NK-92 (cell line): ENCODE data around the gene DHRS9.

Source experiments
- DNase-seq: peaks from one replicate; lab custom pipeline; 2025; ENCODE audit not compliant: unreplicated experiment; lab: John Stamatoyannopoulos, UW

The DHRS9 gene

GRCh38 chr2:169093535-169093934, 24.2 kb downstream of the DHRS9 start:
- DNase-seq = no peak

GRCh38 chr2:169094676-169095075, 25.3 kb downstream of the DHRS9 start:
- DNase-seq = no peak

DNA sequence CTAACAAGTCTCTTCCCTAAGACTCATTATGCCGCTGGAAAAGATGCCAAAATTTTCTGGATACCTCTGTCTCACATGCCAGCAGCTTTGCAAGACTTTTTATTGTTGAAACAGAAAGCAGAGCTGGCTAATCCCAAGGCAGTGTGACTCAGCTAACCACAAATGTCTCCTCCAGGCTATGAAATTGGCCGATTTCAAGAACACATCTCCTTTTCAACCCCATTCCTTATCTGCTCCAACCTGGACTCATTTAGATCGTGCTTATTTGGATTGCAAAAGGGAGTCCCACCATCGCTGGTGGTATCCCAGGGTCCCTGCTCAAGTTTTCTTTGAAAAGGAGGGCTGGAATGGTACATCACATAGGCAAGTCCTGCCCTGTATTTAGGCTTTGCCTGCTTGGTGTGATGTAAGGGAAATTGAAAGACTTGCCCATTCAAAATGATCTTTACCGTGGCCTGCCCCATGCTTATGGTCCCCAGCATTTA, 26.3 kb downstream of the DHRS9 start:
- DNase-seq = no peak

DNA sequence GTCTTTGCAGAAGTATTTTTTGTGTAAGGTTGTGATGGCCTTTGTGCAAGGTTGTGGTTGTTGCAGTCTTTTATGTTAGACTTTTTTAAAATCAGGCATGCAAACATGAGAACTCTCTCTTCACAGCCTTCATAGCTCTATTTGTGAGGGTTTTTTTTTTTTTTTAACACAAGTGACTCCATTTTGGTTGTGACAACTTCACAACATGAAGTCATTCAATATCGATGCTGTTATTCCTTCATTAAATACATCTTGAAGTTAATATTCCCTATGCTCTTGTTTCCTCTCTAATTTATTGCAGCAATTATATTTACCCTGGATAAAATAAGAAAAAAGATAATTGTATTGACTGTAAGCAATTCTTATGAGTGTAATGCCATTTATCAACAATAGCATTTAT, 35.5 kb downstream of the DHRS9 start:
- DNase-seq = no peak

DNA sequence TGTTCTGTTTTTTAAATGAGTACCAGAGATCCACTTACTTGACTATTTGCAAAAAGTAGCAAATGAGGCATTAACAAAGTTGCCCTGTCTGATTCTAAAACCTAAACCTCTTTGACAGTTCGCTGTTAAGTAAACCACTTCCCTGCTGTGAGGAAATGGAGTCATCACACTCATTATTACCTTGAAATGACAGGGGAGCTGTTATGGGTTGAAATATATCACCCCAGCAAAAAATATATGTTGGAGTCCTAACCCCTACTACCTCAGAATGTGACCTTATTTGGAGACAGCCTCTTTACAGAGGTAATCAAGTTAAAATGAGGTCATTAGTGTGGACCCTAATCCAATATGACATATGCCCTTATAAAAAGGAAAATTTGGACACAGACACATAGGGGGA, 36.1 kb downstream of the DHRS9 start:
- no peak for DNase-seq

DNA sequence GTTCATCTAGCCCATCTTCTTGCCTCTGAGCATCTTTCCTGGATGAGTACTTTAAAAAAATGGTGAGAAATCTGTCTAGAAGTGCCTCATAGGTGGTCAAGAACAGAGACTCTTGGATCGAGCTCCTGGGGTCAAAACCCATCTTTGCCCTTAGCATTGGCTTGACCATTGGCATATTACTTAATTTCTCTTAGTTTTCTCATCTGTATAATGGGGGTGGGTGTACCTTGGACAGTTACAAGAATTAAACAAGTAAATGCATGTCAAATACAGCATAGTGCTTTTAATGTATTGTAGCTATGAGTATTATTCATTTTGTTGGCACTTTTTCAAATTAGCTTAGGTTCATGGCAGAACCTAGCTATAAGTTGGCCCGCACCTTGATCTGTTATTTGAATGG, 36.8 kb downstream of the DHRS9 start:
- DNase-seq = no peak

DNA sequence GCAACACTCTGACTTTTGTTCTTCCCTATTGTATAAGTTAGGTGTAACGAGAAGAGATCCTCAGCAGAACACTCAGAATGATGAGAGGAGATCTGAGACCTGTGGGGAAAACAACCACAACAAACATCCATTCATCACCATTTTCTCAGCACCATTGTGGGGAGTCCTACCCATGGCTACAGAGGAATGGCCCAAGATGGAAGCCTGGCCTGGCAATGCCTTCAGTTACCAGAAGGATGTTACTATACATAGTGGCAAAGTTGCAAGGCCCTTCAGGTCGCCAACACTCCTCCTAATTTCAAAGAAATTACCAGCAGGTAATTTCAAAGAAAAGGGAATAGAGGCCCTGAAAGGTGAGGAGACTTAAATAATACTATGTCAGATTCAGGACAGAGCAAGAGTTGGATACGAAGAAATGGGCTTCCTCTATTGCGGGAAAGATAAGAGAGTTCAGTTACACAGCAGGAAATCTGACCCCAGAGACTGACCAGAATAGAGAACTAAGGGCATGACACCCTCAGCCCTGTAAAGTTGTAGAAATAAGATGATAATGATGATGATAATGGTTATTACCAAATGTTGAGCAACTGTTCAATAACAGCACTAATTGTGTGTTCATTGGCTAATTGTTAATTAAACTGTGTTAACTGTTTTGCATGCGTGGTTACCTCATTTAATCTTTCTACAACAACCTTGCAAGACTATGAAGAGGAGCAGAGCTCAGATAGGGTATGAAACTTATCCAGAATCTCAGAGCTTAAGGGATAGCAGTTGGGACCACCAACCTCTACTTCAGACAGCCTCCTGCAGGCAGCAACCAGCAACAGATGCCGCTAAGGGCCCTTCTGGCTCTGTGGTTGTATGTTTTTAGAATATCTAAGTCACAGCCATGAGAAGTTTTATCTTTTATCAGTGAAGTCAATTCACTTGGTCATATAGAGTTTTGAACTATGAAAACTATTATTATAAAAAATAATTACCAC, 37.5 kb downstream of the DHRS9 start:
- no peak for DNase-seq

- DNase-seq = no peak
Measured at GRCh38 chr2:169107645-169108044, 38.3 kb downstream of the DHRS9 start.

DNA sequence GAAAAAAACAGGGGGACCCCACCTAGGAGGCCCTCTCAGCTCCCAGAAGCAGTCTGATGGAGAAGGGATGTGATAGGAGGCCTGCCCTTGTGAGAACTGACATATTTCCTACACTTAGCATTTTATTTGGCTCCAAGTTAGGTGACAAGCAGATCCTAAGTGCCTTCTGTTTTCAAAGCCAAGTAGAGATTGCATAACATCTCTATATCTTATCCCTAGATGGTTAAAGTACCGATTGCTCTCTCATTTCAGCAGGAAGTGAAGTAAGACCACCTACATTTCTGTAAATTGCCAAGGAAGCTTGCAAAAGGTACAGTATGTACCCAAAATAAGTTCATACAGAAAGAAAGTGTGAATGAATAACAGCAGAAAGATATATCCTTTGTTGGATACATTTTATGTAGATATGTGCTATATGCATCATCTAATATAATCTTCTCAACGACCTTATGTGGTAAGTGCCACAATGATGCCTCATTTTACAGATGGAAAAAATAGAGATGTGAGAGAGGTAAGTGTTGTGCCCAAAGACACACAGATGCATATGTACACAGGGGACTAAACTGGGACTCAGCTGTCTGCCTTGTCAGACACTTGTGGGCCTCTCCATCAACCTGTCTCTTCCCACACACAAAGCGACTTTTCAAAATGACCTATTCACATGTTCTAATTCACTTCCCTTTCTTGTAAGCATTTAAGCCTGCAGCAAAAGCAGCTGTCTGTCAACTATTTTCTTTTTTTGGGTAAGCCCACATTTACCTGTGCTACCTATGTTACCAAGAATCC, 38.9 kb downstream of the DHRS9 start:
- no peak for DNase-seq

- DNase-seq = peak; percentile 7
Measured at GRCh38 chr2:169109502-169110409, 40.4 kb downstream of the DHRS9 start.

DNA sequence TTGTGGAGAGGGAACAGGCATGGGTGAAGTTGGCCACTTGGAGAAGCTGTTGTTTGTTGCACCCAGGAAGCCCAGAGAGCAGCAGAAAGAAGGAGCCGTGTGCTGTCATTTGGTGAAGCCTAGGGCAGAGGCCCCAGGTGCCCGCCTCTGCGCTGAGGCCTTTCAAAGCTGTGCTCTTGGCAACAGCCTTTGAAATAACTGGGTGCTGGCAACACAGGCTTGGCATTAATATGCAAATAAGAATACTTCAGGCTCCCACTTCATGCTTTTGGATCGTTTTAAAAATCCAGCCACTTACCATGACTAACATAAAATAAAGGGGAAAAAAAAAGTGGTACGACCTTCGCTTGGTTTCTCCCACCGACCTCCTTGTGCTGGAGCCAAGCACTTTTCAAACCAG, 41.1 kb downstream of the DHRS9 start:
- no peak for DNase-seq

DNA sequence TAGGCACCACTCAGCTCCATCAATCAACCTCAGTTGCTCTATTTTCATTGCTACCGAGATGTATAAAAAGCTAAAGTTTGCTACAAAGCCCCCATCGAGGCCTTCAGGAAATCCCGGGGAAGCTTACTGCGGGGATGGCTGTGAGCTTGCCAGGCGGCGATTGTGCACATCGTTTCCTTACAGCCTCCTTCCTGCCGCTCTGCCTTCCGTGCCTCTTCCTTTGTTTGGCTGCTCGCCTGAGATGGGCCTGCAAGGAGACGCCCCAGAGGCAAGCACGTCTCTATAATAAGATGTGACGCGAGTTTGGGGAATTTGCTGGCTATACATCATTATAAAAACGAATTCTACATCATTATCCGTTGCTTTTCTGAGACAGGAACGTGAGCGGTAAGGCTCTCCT, 41.6 kb downstream of the DHRS9 start:
- no peak for DNase-seq

GRCh38 chr2:169112841-169113240, 43.5 kb downstream of the DHRS9 start:
- DNase-seq = no peak

DNA sequence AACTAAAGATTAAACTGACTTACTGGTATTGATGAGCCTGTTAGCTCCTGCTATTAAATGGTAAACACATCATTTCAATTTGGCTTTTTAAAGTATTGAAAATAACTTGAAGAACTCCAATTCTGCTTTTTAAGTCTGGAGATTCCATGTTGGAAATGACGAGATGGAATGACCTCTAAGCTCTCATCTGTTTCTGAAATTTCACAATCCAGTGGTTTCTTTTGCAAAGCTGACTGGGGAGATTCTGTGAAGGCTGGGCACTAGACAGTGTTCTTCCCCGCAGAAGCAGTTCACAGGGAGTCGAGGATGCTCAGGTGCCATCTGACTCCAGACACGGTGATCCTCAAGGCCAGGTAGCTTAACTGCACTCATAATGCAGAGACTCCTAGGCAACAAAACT, 44.7 kb downstream of the DHRS9 start:
- DNase-seq = no peak

DNA sequence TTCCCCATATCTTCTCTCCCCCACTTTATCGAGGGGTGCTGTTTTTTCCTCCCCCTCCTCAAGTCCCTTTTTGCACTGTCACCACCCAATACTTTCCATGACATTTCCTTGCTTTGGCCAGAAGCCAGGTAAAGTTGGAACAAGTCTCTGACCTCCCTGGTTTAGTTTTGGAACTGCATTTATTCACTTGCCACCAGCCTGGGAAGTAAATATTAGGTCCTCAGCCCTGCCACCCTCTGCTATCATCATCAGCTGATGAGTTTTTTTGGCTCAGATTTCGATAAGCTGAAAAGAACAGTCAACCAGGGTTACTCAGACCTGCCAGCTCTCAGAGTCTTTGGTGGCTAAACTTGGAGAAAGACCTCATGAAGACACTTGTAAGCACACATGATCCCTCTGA, 47.0 kb downstream of the DHRS9 start:
- DNase-seq = no peak

DNA sequence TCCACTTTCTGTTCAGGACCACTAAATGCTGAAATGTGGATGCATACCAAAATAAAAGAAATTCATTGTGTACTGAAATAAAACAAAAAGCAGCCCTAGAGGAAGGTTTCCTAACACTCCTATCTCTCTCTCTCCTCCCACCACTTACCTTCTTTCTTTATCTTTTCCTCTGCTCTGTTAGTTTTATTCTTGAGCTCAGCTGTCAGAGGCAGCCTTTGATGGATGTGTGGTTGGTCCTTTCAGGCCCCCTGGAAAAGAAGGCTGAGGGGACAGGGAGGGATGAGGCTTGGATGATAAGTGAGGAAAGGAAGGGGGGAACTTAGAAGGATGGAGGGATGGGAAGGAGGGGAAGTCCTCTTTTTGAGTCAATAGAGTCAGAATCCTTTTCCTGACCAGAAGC, 47.6 kb downstream of the DHRS9 start:
- no peak for DNase-seq

GRCh38 chr2:169118060-169118459, 48.7 kb downstream of the DHRS9 start:
- DNase-seq = no peak

GRCh38 chr2:169119123-169119760, 49.9 kb downstream of the DHRS9 start:
- no peak for DNase-seq

DNA sequence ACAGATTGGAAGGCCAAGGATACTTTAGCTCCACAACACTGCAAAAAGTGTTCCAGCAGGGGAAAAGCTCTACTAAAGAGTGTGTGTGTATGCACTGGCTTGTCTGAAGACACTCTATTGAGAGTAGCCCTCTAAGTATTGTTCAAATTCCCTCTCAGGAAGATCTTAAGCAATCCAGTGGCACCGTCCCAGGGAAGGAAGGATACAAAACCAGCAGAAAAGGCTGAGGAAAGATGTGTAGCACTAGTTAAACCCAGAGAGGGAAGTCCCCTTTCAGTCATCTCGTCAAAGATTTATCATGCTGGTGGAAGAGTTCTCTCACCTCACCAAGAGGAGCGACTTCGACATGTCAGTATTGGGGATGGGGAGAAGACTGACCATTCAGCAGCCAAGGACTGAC, 50.5 kb downstream of the DHRS9 start:
- DNase-seq = no peak

DNA sequence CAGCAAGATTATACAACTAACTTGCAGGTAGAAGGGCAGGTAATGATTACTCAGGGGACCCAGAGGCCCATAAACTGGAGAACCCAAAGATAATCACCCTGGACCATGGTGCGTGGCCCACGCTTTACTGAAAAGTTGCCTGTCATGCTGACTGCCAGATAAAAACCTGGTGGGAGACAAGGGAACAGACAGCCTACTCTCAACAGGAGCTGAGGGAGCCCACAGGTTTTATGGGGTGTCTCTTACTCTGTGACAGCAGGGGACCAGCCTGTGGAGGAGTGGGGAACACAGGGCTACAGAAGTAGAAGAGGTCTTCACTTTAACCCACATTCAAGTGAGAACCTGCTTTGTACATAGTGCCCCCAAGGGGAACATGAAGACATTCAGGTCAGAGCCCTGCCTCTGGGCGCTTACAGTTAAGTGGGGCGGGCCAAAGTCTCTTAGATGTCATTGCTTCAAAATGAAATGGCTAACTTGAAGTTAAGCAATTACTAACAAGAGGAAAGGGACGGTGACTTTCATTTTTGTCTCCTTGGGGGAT, 60.4 kb downstream of the DHRS9 start:
- no peak for DNase-seq
